SK-N-SH treated with all-trans-retinoic acid at 6 μM for 48 hours (cell line): ENCODE results near the gene EPHA8.

Source experiments
- SNAI2 ChIP-seq: fragments of 250-450 bp; sonication (Bioruptor Pico); IDR thresholded peaks from 2 replicates; pipeline ENCODE4 v1.5.0; 2020; ENCODE audit warnings: mild to moderate bottlenecking, moderate library complexity
- ZC3H10 ChIP-seq: fragments of 250-450 bp; sonication (Bioruptor Pico); IDR thresholded peaks from 2 replicates; pipeline ENCODE4 v1.5.1; 2021; ENCODE audit warnings: mild to moderate bottlenecking, moderate library complexity
- ZNF70 ChIP-seq: fragments of 450-650 bp; formaldehyde crosslinking; IDR thresholded peaks from 2 replicates; pipeline ENCODE4 v1.5.0; 2020; ENCODE audit warnings: mild to moderate bottlenecking, moderate library complexity
- TF ChIP-seq, protein P1 (sequence below): fragments of 250-450 bp; sonication (Bioruptor Pico); IDR thresholded peaks from 2 replicates; pipeline ENCODE4 v1.8.0; 2020; ENCODE audit warnings: mild to moderate bottlenecking, moderate library complexity, borderline replicate concordance
- TF ChIP-seq, protein P2 (sequence below): fragments of 250-450 bp; sonication (Bioruptor Pico); IDR thresholded peaks from 2 replicates; pipeline ENCODE4 v1.5.1; 2020; ENCODE audit warnings: low read depth, mild to moderate bottlenecking, moderate library complexity

DNA sequence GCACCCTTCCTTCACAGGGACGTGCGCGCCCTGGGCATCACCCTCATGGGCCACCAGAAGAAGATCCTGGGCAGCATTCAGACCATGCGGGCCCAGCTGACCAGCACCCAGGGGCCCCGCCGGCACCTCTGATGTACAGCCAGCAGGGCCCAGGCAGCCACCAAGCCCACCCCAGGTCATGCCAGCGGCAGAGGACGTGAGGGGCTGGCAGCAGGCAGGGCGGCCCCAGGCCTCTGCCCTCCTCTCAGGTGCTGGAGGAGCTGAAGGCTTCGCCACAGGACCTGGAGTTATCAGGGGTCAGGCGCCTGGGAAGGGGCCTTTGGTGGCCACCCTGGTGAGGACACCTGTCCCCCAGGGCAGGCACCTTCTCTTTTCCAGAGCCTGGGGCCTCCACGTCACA lies 38.3 kb downstream of the EPHA8 start:
- TF ChIP-seq SNAI2 (CRISPR knock-in tag), result no peak
- TF ChIP-seq ZC3H10 (CRISPR knock-in tag), result no peak
- TF ChIP-seq, protein P1, sequence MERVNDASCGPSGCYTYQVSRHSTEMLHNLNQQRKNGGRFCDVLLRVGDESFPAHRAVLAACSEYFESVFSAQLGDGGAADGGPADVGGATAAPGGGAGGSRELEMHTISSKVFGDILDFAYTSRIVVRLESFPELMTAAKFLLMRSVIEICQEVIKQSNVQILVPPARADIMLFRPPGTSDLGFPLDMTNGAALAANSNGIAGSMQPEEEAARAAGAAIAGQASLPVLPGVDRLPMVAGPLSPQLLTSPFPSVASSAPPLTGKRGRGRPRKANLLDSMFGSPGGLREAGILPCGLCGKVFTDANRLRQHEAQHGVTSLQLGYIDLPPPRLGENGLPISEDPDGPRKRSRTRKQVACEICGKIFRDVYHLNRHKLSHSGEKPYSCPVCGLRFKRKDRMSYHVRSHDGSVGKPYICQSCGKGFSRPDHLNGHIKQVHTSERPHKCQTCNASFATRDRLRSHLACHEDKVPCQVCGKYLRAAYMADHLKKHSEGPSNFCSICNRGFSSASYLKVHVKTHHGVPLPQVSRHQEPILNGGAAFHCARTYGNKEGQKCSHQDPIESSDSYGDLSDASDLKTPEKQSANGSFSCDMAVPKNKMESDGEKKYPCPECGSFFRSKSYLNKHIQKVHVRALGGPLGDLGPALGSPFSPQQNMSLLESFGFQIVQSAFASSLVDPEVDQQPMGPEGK, result no peak
- no peak for TF ChIP-seq ZNF70 (CRISPR knock-in tag)
- TF ChIP-seq, protein P2, sequence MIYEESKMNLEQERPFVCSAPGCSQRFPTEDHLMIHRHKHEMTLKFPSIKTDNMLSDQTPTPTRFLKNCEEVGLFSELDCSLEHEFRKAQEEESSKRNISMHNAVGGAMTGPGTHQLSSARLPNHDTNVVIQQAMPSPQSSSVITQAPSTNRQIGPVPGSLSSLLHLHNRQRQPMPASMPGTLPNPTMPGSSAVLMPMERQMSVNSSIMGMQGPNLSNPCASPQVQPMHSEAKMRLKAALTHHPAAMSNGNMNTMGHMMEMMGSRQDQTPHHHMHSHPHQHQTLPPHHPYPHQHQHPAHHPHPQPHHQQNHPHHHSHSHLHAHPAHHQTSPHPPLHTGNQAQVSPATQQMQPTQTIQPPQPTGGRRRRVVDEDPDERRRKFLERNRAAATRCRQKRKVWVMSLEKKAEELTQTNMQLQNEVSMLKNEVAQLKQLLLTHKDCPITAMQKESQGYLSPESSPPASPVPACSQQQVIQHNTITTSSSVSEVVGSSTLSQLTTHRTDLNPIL (CRISPR knock-in tag), result no peak
